Measurements from ENCODE around the gene LRRC71.

LRRC71 gene

DNA sequence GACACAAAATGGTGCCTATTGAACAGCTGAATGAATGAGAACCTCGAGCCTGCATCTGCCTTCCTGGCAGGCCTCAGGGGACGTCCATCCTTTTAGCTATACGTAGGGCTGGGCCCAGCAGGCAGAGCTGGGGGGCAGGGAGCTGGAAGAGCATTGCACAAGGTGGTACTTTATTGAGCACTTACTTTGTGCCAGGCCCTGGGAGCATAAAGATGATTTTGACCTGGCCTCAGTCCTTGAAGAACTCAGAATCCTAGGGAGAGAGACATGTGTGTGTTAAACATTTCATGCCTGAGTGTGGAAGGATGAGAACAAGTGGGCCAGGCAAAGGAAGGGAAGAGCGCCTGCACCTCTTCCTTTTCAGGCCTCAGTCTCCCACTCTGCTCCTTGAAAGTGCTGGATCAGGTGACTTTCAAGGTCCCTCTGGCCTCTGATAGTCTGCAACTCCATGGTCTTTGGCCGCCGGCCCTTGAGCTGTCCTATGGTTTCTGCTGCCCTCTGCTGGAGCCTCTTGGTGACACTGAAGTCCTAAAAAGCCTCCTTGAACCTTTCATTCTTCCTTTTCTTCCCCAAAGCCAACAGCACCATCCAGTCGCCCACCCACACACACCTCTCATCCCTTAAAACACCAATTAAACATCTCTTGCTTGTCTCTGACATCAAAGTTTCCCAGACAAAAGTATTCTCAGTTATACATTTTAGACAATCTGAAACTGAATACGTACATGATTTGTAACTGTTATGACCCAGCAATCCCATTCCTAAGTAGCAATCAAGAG lies 30.4 kb upstream of the LRRC71 start:
- no peak for DNase-seq (ENCODE audit: low read depth, low spot score)
- H3K27ac ChIP-seq: no peak overlapping the region

GRCh38 chr1:156892190-156893047 lies 28.0 kb upstream of the LRRC71 start:
- DNase-seq (ENCODE audit: low read depth, low spot score): peak; percentile 45
- H3K27ac ChIP-seq: no peak overlapping the region

- no peak within 1 kb of the TSS for H3K27ac ChIP-seq
- no peak for DNase-seq (ENCODE audit: low read depth, low spot score)
Observed at GRCh38 chr1:156893048-156893953, 27.1 kb upstream of the LRRC71 start, which contains the start of gene PEAR1. Gene PEAR1, plus strand, starts transcription at chr1:156893718. Its CDS starts 10,209 bp downstream, at chr1:156903927.

GRCh38 chr1:156894001-156894400 lies 26.4 kb upstream of the LRRC71 start:
- DNase-seq (ENCODE audit: low read depth, low spot score): no peak
- no peak overlapping the region for H3K27ac ChIP-seq

DNA sequence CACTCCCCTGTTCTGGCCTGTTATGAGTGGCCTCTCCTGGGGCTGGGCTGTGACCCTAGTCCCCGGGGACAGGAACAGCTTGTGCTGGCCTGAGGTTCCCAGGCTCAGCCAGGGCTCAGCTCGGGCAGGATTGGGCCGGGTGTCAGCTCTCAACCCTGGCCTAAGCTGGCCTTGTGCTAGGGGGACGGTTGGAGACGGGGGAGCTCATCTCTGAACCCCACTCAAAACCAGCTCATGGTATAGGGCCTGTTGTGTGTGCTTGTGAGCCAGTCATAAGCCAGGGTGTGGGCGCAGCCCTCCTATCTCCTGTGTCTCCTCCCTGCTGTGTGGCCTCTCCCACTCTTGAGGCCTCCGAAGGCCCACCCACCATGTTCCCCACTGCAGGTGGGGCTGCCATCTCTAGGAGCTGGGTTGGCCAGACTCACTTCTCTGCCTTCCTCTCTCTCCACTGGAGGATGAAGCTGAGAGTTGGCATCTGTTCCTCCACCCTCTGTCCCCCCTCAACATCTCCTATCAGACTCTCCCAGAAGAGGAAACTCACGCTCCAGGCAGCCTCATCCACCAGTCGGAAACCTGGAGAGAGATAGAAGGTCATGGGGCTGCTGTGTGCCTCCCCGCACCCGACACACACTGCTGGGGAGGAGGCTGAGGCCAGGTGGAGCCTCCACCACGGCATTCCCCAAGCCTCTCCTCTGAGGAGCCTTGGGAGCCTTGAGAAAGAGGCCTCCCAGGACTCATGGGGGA lies 25.5 kb upstream of the LRRC71 start:
- H3K27ac ChIP-seq: peak overlapping the region; percentile 93
- no peak for DNase-seq (ENCODE audit: low read depth, low spot score)

DNA sequence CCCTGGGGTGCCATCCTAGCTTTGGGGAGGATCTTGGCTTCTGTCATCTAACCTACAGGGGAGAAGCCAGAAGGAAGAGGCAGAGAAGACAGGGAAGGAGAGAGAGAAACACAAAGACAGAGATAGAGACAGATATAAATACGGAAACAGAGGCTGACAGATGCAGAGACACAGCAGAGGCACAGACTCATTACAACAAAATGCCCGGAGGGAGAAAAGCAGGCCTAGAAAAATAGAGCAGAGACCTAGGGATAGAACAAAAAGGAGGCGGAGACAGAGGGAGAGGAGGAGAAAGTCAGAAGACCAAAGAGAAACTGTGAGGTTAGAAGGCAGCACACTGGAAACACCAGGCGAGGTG lies 25.0 kb upstream of the LRRC71 start:
- peak overlapping the region; percentile 93 for H3K27ac ChIP-seq
- no peak for DNase-seq (ENCODE audit: low read depth, low spot score)

GRCh38 chr1:156895927-156896326 lies 24.5 kb upstream of the LRRC71 start:
- peak overlapping the region; percentile 93 for H3K27ac ChIP-seq
- DNase-seq (ENCODE audit: low read depth, low spot score): no peak

GRCh38 chr1:156896490-156897033 lies 23.9 kb upstream of the LRRC71 start:
- peak overlapping the region; percentile 93 for H3K27ac ChIP-seq
- peak; percentile 55 for DNase-seq (ENCODE audit: low read depth, low spot score)

DNA sequence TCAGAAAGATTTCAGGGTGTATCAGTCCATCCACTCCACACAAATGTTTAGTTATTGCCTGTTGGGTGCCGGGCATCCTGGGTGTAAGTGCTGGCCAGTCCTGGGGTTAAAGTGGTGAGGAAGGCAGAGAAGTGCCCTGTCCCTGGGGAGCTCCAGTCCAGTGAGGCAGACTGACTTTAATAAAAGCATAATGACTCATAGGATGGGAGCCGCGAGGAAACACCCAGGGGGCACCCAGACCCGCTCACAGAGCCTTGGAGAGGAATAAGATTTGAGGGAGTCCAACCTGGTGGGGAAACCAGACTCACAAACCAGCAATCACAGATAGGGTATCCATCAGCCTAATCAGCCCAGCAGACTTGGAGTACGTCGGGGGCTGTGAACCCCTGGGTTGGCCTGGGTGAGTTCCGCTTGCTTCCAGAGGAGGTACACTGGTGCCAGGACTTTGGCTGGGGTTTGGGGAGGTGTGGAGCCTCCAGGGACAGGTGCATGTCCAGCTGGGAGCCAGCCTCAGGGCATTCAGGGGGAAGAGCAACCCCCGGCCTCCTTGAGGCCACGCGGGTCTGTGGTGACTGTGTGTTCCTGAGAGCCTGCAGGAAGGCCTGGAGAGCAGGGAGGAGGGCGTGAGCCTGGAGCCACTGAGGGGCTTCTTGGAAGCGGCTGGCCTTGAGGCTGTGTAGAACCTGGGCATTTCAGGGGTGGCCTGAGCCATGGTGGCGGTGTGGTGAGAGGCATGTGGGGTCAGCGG lies 23.2 kb upstream of the LRRC71 start:
- DNase-seq (ENCODE audit: low read depth, low spot score): no peak
- peak overlapping the region; percentile 93 for H3K27ac ChIP-seq

GRCh38 chr1:156898161-156898566 lies 22.3 kb upstream of the LRRC71 start:
- H3K27ac ChIP-seq: peak overlapping the region; percentile 93
- DNase-seq (ENCODE audit: low read depth, low spot score): no peak

DNA sequence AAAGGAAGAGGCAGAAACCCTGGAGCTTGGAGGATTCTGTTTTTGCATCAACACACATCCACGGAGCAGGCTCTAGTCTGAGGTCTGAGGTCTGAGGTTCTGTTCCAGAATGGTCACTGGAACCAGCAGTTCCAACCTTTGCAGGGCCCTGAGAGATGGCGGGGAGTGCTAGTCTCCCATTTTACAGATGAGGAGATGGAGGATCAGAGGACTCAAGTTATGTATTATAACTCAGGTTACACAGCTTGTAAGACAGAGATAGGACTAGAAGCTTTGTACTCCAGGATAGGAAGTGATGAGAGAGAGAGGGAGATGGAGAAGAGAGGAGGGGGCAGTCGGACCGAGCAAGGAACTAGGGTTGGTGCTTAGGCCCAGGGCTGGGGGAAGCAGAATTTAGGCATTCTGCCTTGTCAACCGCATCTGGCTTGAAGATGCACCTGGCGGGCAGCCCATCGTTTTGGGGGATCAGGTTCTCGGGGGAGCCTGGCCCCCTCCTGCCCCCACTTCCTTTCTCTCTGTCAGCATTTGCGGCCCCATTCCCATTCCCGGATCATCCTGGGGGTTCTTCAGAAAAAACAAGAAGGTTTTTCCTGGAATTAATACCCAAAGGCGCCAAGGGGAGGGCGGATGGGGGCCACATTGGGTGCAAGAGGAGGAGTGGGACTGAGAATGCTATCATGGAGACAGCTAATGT lies 21.3 kb upstream of the LRRC71 start:
- peak overlapping the region; percentile 93 for H3K27ac ChIP-seq
- DNase-seq (ENCODE audit: low read depth, low spot score): no peak

GRCh38 chr1:156899956-156900718 lies 20.3 kb upstream of the LRRC71 start:
- no peak for DNase-seq (ENCODE audit: low read depth, low spot score)
- no peak overlapping the region for H3K27ac ChIP-seq

DNA sequence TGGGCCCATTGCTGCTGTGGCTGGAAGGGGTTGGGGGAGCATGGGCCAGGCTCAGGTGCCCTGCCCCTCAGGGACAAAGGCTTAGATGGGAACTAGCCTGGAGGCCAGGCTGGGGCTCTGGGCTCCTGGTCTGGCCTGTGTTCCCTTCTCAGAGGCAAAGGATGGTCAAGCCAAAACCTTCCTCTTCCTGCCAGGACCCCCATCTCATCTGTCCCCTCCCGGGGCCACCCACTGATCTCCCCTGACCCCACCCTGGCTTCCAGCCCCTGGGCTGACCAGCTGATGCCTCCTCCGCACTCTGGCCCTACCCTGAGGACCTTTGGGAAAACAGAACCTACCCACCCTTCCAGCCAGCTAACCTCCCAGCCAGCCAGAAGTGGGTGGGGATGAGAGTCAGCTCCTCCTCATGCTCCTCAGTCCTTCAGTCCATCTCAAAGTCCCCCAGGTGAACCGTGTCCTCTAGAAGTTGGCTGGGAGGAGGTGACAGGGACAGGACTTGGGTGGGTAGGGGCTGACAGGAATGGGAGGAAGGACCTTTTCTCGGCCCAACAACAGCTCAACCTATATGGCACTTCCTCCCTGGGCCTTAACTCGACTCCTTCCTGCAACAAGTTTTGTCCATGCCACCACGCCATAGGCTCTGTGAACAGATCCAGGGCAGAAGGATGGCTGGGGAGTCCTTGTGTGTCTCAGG lies 19.4 kb upstream of the LRRC71 start:
- no peak overlapping the region for H3K27ac ChIP-seq
- DNase-seq (ENCODE audit: low read depth, low spot score): no peak

GRCh38 chr1:156901590-156901900 lies 18.9 kb upstream of the LRRC71 start:
- no peak overlapping the region for H3K27ac ChIP-seq
- no peak for DNase-seq (ENCODE audit: low read depth, low spot score)

GRCh38 chr1:156901966-156902915 lies 18.2 kb upstream of the LRRC71 start:
- no peak overlapping the region for H3K27ac ChIP-seq
- no peak for DNase-seq (ENCODE audit: low read depth, low spot score)

All from epithelial cell of prostate (primary cell).